ENCODE data around the gene SYNM.

- TF ChIP-seq CTCF (IDR thresholded peaks at IDR 0.05) (no peak), POLR2A (IDR thresholded peaks at IDR 0.05) (no peak)
Measured at GRCh38 chr15:99106417-99107220, 1.7 kb downstream of the SYNM start.
